ENCODE results near the gene NR1D1.

NR1D1 gene

GRCh38 chr17:40074871-40075200, 25.6 kb downstream of the NR1D1 start:
- DNase-seq, result no peak

GRCh38 chr17:40074175-40074512, 26.2 kb downstream of the NR1D1 start:
- no peak for DNase-seq

DNA sequence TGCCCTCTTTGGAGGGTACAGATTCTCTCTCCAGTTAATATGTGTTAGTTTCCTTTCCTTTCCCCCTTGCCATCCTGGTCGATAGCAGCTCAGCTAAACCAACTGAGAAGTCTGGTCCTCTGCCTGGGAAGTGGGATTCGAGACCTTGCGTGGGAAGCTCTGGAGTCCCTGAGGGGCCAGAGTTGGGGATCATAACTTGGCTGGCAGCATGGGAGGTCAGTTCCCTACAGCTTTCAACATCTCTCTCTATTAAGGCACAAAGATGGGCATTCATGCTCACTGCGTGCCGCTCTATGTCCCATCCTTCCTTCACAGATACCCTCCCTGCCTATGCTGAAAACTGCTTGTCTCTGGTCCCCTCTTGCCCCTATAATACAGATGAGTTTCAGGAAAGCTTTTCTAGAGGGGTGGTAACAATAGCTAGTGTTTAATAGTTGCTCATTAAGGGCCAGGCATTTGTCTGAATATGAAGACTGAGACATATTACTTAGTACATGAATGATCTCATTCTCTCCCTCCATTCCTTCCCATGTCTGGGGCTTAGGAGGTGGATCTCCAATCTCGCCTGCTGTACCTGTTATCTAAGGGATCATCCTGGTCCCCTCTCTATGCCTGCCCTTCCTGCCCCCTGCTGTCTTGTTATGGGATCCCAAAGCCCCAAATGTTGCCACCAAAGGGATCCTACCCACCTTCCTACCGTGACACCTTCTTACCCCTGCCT, 26.8 kb downstream of the NR1D1 start:
- no peak for DNase-seq

DNA sequence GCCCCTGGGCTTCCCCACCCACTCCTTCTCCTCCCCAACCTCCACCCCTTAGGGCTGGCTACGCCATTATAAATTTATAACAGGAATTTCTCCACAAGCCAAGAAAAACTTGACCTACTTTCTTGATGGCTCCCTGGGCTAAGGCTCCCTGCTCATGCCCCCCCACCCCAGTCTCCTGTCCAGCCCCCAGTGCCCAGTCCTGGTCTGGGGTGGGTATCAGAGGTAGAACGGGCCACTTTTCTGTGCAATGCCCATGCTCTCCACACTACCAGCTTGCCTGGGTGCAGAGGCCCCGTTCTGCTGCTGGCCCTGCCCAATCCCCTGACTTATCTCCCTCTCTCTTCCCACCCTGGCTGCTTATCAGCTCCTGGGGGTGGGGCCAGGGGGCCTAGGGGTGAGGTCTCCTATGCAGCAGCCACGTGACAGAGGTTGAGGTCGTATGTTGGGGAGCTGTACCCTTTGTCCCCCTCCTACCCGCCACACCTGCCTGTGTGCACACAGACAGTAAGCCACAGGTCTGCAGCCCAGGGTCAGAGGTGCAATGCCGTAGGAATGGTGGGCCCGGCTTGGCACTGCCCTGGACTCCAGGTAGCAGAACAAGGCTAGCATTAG, 27.5 kb downstream of the NR1D1 start:
- no peak for DNase-seq

DNA sequence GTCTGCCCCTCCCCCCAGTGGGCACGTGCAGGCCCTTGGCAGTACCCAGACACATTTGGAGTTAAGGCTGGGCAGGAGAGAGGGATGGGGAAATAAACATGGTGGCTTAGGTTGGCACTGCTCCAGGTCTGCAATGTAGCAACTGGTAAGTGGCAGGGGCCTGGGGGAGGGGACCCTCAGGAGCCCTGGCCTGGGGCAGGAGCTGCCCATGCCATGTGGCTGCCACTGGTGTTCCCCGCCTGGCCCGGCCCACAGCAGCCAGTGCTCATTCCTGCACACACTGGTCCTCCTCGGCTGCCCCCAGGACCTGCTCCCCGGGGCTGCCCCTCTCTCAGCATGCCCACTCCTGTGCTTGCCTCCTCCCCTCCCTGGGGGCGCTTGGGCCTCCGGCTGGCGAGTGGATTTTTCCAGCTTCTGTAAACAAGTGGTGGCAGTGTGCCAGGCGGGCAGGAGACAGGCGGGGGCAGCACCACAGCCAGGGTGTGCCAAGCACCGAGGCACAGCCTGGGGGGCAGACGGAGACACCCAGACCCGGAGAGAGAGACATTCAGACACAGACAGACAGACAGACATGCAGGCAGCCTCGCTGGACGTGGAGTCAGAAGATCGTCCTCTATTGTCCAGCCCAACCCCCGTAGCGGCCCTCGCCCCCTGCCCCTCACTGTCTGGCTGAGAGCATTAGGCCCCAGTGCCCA, 28.2 kb downstream of the NR1D1 start:
- DNase-seq, result peak; percentile 37 to 81

GRCh38 chr17:40071313-40072039, 28.9 kb downstream of the NR1D1 start:
- no peak for DNase-seq

GRCh38 chr17:40070709-40071312, 29.6 kb downstream of the NR1D1 start:
- DNase-seq, result no peak

- DNase-seq, result peak in 1 of 2 experiments; percentile 38
Measured at GRCh38 chr17:40069751-40070708, 30.4 kb downstream of the NR1D1 start.

GRCh38 chr17:40068917-40069750, 31.3 kb downstream of the NR1D1 start:
- DNase-seq, result peak in 1 of 2 experiments; percentile 64

DNA sequence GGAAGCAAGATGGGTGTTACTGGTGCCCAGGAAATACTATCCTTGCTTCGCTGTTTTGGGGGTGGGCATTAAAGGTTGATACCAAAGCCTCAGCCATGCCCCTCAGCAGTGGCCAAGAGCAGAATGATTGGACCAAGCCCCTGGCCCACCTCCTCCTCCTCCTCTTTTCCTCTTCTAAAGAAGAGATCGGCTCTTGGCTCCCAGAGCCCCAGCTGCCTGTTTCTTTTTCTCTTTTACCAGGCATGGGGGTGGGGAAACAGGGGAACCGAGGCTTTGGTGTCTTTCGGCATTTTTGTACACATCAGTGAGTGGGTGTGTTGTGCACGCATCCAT, 31.8 kb downstream of the NR1D1 start:
- DNase-seq, result no peak

DNA sequence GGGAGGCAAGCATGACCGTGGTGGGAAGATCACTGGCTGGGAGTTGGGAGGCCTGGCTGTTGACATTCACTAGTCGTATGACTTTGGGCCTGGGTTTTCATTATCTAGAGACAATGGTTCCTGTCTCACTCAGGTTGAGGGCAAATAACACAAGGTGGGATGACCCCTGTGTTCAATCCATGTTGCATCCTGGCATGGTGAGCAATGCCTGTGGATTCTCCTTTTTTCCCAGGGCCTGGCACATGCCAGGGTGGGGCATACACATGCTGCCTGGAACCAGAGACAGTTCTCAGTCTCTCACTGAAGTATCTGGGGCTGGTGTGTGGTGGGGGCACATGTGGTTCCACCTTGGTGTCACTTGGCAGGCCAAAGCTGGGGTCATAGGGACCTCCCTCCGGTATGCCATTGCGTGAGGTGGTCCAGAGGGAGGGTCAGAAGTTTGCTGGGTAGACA, 32.2 kb downstream of the NR1D1 start:
- DNase-seq, result no peak

- DNase-seq, result no peak
Measured at GRCh38 chr17:40067710-40068109, 32.7 kb downstream of the NR1D1 start.

DNA sequence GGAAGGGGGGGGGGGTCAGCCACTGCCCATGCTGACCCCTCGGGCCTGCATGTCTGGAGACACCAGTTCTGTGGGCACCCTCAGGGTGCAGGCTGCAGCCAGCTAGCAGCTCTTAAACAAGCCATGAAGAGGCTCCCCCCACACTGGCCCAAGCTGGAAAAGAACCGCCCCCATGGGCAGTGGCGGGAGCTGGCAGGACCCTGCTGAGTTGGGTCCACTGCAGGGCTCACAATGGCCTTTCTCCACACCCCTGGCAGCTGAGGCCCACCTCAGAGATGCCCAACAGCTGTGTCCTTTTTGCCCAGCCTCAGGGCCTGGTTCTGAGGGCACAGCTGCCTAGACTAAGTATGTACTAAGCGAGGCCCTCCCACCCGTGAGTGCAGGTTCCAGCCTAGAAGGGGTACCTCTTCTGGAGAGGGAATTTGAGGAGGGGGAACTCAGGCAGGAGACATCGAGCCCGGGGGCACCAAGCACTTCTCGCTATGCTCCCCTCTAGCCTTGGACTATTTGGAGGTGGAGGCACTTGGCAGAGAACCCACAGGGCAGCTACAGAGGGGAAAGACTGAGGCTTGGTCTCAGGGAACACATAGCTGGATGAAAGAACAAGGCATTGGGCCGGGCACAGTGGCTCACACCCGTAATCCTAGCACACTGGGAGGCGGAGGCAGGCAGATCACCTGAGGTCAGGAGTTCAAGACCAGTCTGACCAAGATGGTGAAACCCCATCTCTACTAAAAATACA, 34.4 kb downstream of the NR1D1 start:
- DNase-seq, result no peak

DNA sequence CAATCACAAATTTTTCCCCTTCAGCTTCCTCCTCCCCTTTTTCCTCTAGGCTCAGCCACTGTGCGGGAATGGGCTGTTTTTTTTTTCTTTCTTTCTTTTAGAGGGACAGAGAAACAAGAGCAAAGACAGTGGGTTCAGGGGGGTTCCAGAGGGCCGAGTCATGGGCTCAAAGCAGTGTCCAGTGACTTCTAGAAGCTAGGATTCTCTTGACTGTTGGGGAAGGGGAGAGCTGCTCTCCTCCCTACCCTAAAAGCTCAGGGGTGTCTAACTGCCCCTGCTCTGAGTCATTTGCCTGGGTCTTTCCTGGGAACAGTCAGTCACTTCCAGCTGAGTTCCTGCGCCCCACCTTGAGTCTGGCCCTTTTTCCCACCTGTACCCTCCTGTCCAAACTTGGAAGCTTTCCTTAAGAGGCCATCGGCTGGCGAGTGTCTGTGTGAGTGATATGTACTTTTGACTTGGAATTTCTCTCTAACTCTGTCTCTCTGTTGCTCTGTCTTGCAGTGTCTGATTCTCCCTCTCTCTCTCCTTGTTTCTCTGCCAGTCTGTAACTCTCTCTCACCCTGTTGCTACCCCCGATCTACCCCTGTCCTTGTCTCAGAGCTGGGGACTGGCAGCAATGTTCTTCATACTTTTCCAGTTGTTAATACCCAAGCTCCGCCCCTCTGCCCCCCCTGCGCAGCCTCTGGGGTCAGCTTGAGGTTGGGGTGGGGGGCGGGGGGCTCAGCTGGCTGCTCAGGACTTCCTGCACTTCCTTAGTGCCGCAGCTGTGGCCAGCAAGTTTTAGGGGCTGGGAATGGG, 35.2 kb downstream of the NR1D1 start:
- DNase-seq, result no peak

GRCh38 chr17:40063901-40064531, 36.4 kb downstream of the NR1D1 start:
- DNase-seq, result no peak

DNA sequence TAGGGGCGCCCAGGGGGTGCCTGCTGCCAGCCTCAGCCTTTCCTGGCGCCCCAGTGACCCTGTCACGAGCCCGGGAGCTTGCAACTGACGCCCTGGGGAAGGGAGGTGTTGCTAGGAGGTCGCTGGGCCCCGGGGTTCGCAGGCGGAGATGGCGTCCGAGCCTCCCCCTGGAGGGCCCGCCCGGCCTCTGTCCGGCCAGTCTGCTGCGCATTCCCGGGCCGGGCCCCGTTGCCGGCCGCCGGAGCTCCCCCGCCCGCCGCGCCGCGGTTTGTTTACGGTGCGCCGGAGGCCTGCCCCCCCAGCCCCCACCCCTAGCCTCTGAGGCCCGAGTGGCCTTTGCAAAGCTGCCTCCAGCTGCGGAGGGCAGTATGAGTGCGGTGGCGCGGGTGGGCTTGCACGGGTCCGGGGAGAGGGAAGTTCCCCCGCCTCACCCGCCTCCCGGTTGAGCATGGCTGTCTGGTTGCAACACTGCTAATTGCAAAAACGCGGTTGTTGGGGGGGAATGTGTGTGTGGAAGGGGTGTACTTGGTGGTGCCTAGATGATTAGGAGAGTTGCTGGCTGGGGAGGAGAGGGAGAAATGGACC, 37.1 kb downstream of the NR1D1 start:
- no peak for DNase-seq

GRCh38 chr17:40062329-40063186, 37.8 kb downstream of the NR1D1 start, which contains the start of gene THRA:
Gene THRA (plus strand): TSS chr17:40062965. CDS start chr17:40074489, 11,524 bp downstream.
- peak in 1 of 2 experiments; percentile 62 for DNase-seq

All from NCI-H446 (cell line).